HEK293 (cell line): Measurements from ENCODE around the gene CLEC2D.

Experiments used
- CTCF ChIA-PET: fragments of 350-600 bp; formaldehyde crosslinking; extraction: SDS; loops from one replicate; lab custom pipeline; 2021; ENCODE audit warnings: antibody characterized with exemption; lab: Yijun Ruan, JAX
- POLR2A ChIA-PET: fragments of 300-600 bp; formaldehyde crosslinking; extraction: SDS; loops from one replicate; lab custom pipeline; 2020; ENCODE audit warnings: antibody characterized with exemption, inconsistent platforms; lab: Yijun Ruan, JAX
- H3K27ac ChIP-seq: fragments of 200-500 bp; sonication (Bioruptor generic); 2 replicates; pipeline ENCODE4 v1.5.1; 2014; ENCODE audit warnings: low read depth, low read length, control low read depth, inconsistent platforms; ENCODE audit errors: extremely low read depth
- H3K36me3 ChIP-seq, 2 experiments: fragments of 200-500 bp in 1 of 2; sonication (Bioruptor generic) in 1 of 2; 1 replicate in 1 of 2; 2 replicates in 1 of 2; pipeline ENCODE4 v1.5.1; 2014 to 2017; ENCODE audit warnings: inconsistent platforms in 2 of 2, low read length in 2 of 2; ENCODE audit not compliant: control insufficient read depth in 2 of 2, insufficient read depth in 1 of 2
- H3K4me1 ChIP-seq: fragments of 200-500 bp; sonication (Bioruptor generic); 2 replicates; pipeline ENCODE4 v1.5.1; 2014; ENCODE audit warnings: mild to moderate bottlenecking, low read length, inconsistent platforms; ENCODE audit not compliant: control insufficient read depth, insufficient read depth
- H3K4me3 ChIP-seq: 2 replicates; pipeline ENCODE4 v1.5.1; 2011; ENCODE audit warnings: low read depth, mild to moderate bottlenecking, control low read depth, low read length, moderate library complexity
- H3K9me3 ChIP-seq: fragments of 200-500 bp; sonication (Bioruptor generic); 2 replicates; pipeline ENCODE4 v1.5.1; 2014; ENCODE audit warnings: low read depth, low read length, inconsistent platforms; ENCODE audit not compliant: control insufficient read depth, insufficient read depth
- ELK4 ChIP-seq: IDR thresholded peaks from 2 replicates; pipeline ENCODE4 v1.6.1; 2011; ENCODE audit warnings: mild to moderate bottlenecking, low read depth, low read length, borderline replicate concordance
- KLF16 ChIP-seq: fragments of 450-650 bp; formaldehyde crosslinking; IDR thresholded peaks from 2 replicates; pipeline ENCODE4 v1.5.1; 2017; ENCODE audit warnings: missing biosample characterization, missing genetic modification characterization
- KLF9 ChIP-seq: fragments of 450-650 bp; formaldehyde crosslinking; IDR thresholded peaks from 2 replicates; pipeline ENCODE4 v1.5.1; 2016; ENCODE audit warnings: missing biosample characterization, missing genetic modification characterization, low read depth
- RBAK ChIP-seq: fragments of 450-650 bp; formaldehyde crosslinking; IDR thresholded peaks from 2 replicates; pipeline ENCODE4 v1.5.1; 2016; ENCODE audit warnings: missing biosample characterization, missing genetic modification characterization
- SETDB1 ChIP-seq: IDR thresholded peaks from one replicate; pipeline ENCODE4 v1.6.1; 2017; ENCODE audit warnings: mild to moderate bottlenecking, low read length, moderate library complexity, mixed read lengths; ENCODE audit not compliant: insufficient read length
- SP7 ChIP-seq: fragments of 450-650 bp; formaldehyde crosslinking; IDR thresholded peaks from 2 replicates; pipeline ENCODE4 v1.5.1; 2016; ENCODE audit warnings: missing biosample characterization, missing genetic modification characterization
- TSHZ1 ChIP-seq: fragments of 450-650 bp; formaldehyde crosslinking; IDR thresholded peaks from 2 replicates; pipeline ENCODE4 v1.5.1; 2016; ENCODE audit warnings: missing biosample characterization, missing genetic modification characterization, borderline replicate concordance
- WT1 ChIP-seq: fragments of 450-650 bp; formaldehyde crosslinking; IDR thresholded peaks from 2 replicates; pipeline ENCODE4 v1.5.1; 2016; ENCODE audit warnings: missing biosample characterization, missing genetic modification characterization
- ZBTB11 ChIP-seq: fragments of 450-650 bp; formaldehyde crosslinking; conservative IDR thresholded peaks from 2 replicates; pipeline ENCODE4 v1.5.1; 2016; ENCODE audit warnings: low read depth, missing biosample characterization, missing genetic modification characterization
- ZBTB21 ChIP-seq: fragments of 450-650 bp; formaldehyde crosslinking; IDR thresholded peaks from 2 replicates; pipeline ENCODE4 v1.5.1; 2017; ENCODE audit warnings: missing biosample characterization, missing genetic modification characterization
- ZNF133 ChIP-seq: fragments of 450-650 bp; formaldehyde crosslinking; IDR thresholded peaks from 2 replicates; pipeline ENCODE4 v1.5.1; 2016; ENCODE audit warnings: missing biosample characterization, missing genetic modification characterization
- ZNF16 ChIP-seq: fragments of 450-650 bp; formaldehyde crosslinking; IDR thresholded peaks from 2 replicates; pipeline ENCODE4 v1.5.1; 2016; ENCODE audit warnings: low read depth, missing biosample characterization, missing genetic modification characterization
- ZNF169 ChIP-seq: fragments of 450-650 bp; formaldehyde crosslinking; IDR thresholded peaks from 2 replicates; pipeline ENCODE4 v1.5.1; 2016; ENCODE audit warnings: missing biosample characterization, missing genetic modification characterization
- ZNF175 ChIP-seq: fragments of 450-650 bp; formaldehyde crosslinking; IDR thresholded peaks from 2 replicates; pipeline ENCODE4 v1.5.1; 2016; ENCODE audit warnings: missing biosample characterization, missing genetic modification characterization
- ZNF19 ChIP-seq: fragments of 450-650 bp; formaldehyde crosslinking; IDR thresholded peaks from 2 replicates; pipeline ENCODE4; 2016; ENCODE audit warnings: missing biosample characterization, missing genetic modification characterization, low read depth
- ZNF24 ChIP-seq: fragments of 450-650 bp; formaldehyde crosslinking; IDR thresholded peaks from 2 replicates; pipeline ENCODE4 v1.5.1; 2016; ENCODE audit warnings: missing biosample characterization, missing genetic modification characterization
- ZNF311 ChIP-seq: fragments of 450-650 bp; formaldehyde crosslinking; IDR thresholded peaks from 2 replicates; pipeline ENCODE4 v1.5.1; 2017; ENCODE audit warnings: missing biosample characterization, missing genetic modification characterization, borderline replicate concordance
- ZNF354C ChIP-seq: fragments of 450-650 bp; formaldehyde crosslinking; IDR thresholded peaks from 2 replicates; pipeline ENCODE4 v1.5.1; 2016; ENCODE audit warnings: missing biosample characterization, missing genetic modification characterization, low read depth, borderline replicate concordance
- ZNF398 ChIP-seq: fragments of 450-650 bp; formaldehyde crosslinking; IDR thresholded peaks from 2 replicates; pipeline ENCODE4 v1.5.1; 2017; ENCODE audit warnings: missing biosample characterization, missing genetic modification characterization
- ZNF416 ChIP-seq: fragments of 450-650 bp; formaldehyde crosslinking; IDR thresholded peaks from 2 replicates; pipeline ENCODE4 v1.5.1; 2016; ENCODE audit warnings: missing biosample characterization, missing genetic modification characterization
- ZNF549 ChIP-seq: fragments of 450-650 bp; IDR thresholded peaks from 2 replicates; pipeline ENCODE4 v1.5.1; 2018; ENCODE audit warnings: missing biosample characterization, missing genetic modification characterization, mild to moderate bottlenecking, inconsistent platforms, moderate library complexity
- ZNF555 ChIP-seq: fragments of 450-650 bp; formaldehyde crosslinking; conservative IDR thresholded peaks from 2 replicates; pipeline ENCODE4 v1.5.1; 2017; ENCODE audit warnings: missing biosample characterization, mild to moderate bottlenecking, missing genetic modification characterization, inconsistent platforms
- ZNF596 ChIP-seq: fragments of 450-650 bp; IDR thresholded peaks from 2 replicates; pipeline ENCODE4 v1.5.0; 2018; ENCODE audit warnings: missing biosample characterization, mild to moderate bottlenecking, missing genetic modification characterization, moderate library complexity
- ZNF677 ChIP-seq: fragments of 450-650 bp; IDR thresholded peaks from 2 replicates; pipeline ENCODE4 v1.5.0; 2018; ENCODE audit warnings: missing biosample characterization, mild to moderate bottlenecking, missing genetic modification characterization, moderate library complexity
- ZXDB ChIP-seq: fragments of 450-650 bp; formaldehyde crosslinking; IDR thresholded peaks from 2 replicates; pipeline ENCODE4 v1.5.1; 2016; ENCODE audit warnings: missing biosample characterization, missing genetic modification characterization

CLEC2D gene

GRCh38 chr12:9730011-9730410, 60.5 kb downstream of the CLEC2D start:
- POLR2A ChIA-PET = no interaction called here
- TF ChIP-seq KLF16 (no peak), ZNF677 (tag by site-specific recombination) (no peak), ZNF169 (tag by site-specific recombination) (no peak), ZNF354C (no peak), KLF9 (no peak), ZNF175 (tag by site-specific recombination) (no peak), WT1 (no peak), ZNF596 (tag by site-specific recombination) (no peak), SETDB1 (no peak), ZNF555 (tag by site-specific recombination) (no peak), ZNF549 (no peak), ZBTB21 (tag by site-specific recombination) (no peak), TSHZ1 (no peak), ZNF311 (tag by site-specific recombination) (no peak), ZXDB (no peak), ZNF398 (no peak)
- Histone ChIP-seq H3K4me3 (no peak overlapping the region), H3K4me1 (no peaks in the 10 kb centered on the region), H3K9me3 (no peaks in the 10 kb centered on the region), H3K27ac (no peak overlapping the region), H3K36me3 (no peaks in the 10 kb centered on the region)
- CTCF ChIA-PET = interaction anchor here (1.3 to 1.7 kb wide), 3 partner anchors 13 to 20 kb away, joined by 3 to 10 read pairs (median 7); no protein-coding TSS in a partner anchor

GRCh38 chr12:9730591-9730990, 61.1 kb downstream of the CLEC2D start:
- no peak for TF ChIP-seq ELK4
- TF ChIP-seq, all 188 proteins: peak for 0
- ChIA-PET POLR2A (no interaction called here), CTCF (interaction anchor here (1.5 to 1.7 kb wide), 2 partner anchors 12 to 20 kb away, joined by 7 to 10 read pairs; no protein-coding TSS in a partner anchor)
- H3K4me3 ChIP-seq = no peak overlapping the region
- H3K9me3 ChIP-seq = no peaks in the 10 kb centered on the region
- H3K27ac ChIP-seq = no peak overlapping the region
- H3K36me3 ChIP-seq = no peaks in the 10 kb centered on the region
- H3K4me1 ChIP-seq = no peaks in the 10 kb centered on the region

GRCh38 chr12:9731393-9731792, 61.9 kb downstream of the CLEC2D start:
- Histone ChIP-seq H3K4me3 (no peak overlapping the region), H3K36me3 (no peaks in the 10 kb centered on the region), H3K9me3 (no peaks in the 10 kb centered on the region), H3K4me1 (no peaks in the 10 kb centered on the region), H3K27ac (no peak overlapping the region)
- CTCF ChIA-PET = no interaction called here
- POLR2A ChIA-PET = no interaction called here
- no peak for TF ChIP-seq RBAK (tag by site-specific recombination)
- TF ChIP-seq ZNF16 = no peak
- no peak for TF ChIP-seq ZNF24
- TF ChIP-seq ZNF19 (tag by site-specific recombination) = no peak
- TF ChIP-seq ZNF133 (tag by site-specific recombination) = no peak
- TF ChIP-seq ZBTB11 (tag by site-specific recombination) = no peak
- no peak for TF ChIP-seq KLF16
- TF ChIP-seq ZNF416 (tag by site-specific recombination) = no peak
- TF ChIP-seq SP7 (tag by site-specific recombination) = no peak
